Lung (tissue), 12 donors: ENCODE data around the gene HTT. TPM values are rescaled to one million over a fixed set of nuclear protein-coding genes. Genes with fewer than 3 reads are reported as not detected.

Experiments used
- ATAC-seq: fragments of 200-7000 bp; cut with Tn5 transposase; one replicate; pipeline ENCODE4 v1.9.1; 2020; ENCODE audit warnings: moderate number of reproducible peaks; ENCODE audit not compliant: insufficient read depth, low FRiP score
- DNase-seq, 3 donors: peaks; one replicate each; pipeline ENCODE4 v3.0.0-alpha.2; 2013 to 2017
- H3K27ac ChIP-seq, 2 donors: one replicate each; pipeline ENCODE4 v1.5.1; 2013; ENCODE audit warnings: mild to moderate bottlenecking in 2 of 2, moderate library complexity in 2 of 2, control low read depth in 1 of 2, inconsistent platforms in 1 of 2, low read depth in 1 of 2, low read length in 1 of 2
- H3K27me3 ChIP-seq, 3 donors: one replicate each; pipeline ENCODE4 v1.5.1; 2013; ENCODE audit warnings: low read length in 2 of 3; ENCODE audit not compliant: control insufficient read depth in 3 of 3, insufficient read depth in 3 of 3
- H3K36me3 ChIP-seq, 4 donors: one replicate each; pipeline ENCODE4 v1.5.1; 2013; ENCODE audit warnings: low read length in 4 of 4, mild to moderate bottlenecking in 1 of 4, moderate library complexity in 1 of 4; ENCODE audit not compliant: control insufficient read depth in 4 of 4, insufficient read depth in 4 of 4
- H3K4me1 ChIP-seq, 5 donors: one replicate each; pipeline ENCODE4 v1.5.1; 2013; ENCODE audit warnings: low read length in 5 of 5, mild to moderate bottlenecking in 2 of 5, moderate library complexity in 1 of 5; ENCODE audit not compliant: control insufficient read depth in 5 of 5, insufficient read depth in 5 of 5
- H3K4me3 ChIP-seq: one replicate; pipeline ENCODE4 v1.5.1; 2013; ENCODE audit warnings: mild to moderate bottlenecking, control low read depth, moderate library complexity
- H3K9ac ChIP-seq, 2 donors: one replicate each; pipeline ENCODE4 v1.5.1; 2013; ENCODE audit warnings: low read length in 2 of 2, control low read depth in 1 of 2; ENCODE audit not compliant: insufficient read depth in 1 of 2
- H3K9me3 ChIP-seq, 4 donors: one replicate each; pipeline ENCODE4 v1.5.1; 2013; ENCODE audit warnings: low read length in 3 of 4, mild to moderate bottlenecking in 1 of 4, moderate library complexity in 1 of 4; ENCODE audit not compliant: control insufficient read depth in 4 of 4, insufficient read depth in 3 of 4
- WGBS, 2 donors: extraction: QIAGEN DNeasy Blood & Tissue Kit; methylation state at CpG; one replicate each; pipeline ENCODE4 v1.1.7; 2013; 5-methylcytosine and 5-hydroxymethylcytosine counted together
- polyA plus RNA-seq, 2 donors: library from polyadenylated mRNA; stranded (reverse); fragments of 200-250 nt; gene quantifications; one replicate each; pipeline ENCODE4 v1.2.1, GENCODE V29; 2013
- total RNA-seq, 2 donors: library from RNA; depleted of rRNA in 1 of 2; stranded (reverse); fragments of >200 nt in 1 of 2; gene quantifications; one replicate each; pipeline ENCODE4 v1.2.1, GENCODE V29; 2014 to 2021
- TF ChIP-seq, protein P1 (sequence below): IDR thresholded peaks from 2 replicates; pipeline ENCODE4 v1.5.1; 2012; ENCODE audit warnings: mild to moderate bottlenecking; ENCODE audit errors: control extremely low read depth, extremely low read depth
- donor health status: control.
- donor health status: control.
- donor health status: Bipolar disorder and iron deficiency.
- donor health status: healthy.
- donor health status: DM: yes; HTN: yes; CAD: no.

Gene HTT
- total and polyA plus RNA-seq, 4 donors: 17.0 to 109 (median 48.4) TPM

DNA sequence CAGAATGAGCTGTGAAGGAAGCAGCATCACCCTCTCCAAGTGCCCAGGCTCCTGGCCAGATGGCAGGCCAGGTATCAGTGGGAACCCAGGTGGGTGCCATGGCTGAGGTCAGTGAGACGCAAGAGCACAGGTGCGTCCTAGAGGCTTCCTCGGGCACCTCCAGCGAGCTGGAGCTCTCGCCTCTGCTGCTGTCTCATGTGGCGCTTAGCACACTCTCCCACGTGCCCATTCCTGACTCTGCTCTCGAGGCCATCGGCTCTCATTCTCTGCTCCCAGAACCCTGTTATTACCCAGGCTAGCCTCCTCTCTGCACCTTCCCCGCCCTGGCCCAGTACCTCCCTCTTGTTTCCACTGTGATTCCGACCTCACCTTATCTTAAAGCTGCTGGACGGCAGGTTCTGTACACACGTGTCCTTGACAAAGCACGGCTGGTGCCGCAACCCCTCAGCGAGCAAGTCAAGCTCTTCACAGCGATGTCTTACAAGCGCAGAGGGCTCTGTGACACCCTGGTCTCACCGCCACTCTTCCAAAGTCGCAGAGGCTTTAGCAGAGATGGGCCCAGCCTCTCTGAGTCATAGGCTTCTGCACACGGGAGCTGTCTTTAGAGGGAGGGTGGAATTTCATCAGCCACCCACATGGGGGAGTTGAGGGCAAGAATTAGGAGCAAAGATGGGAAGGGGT, 159.1 kb downstream of the HTT start:
- Histone ChIP-seq H3K27ac (no peak overlapping the region), H3K4me1 (no peaks in the 10 kb centered on the region), H3K9ac (no peak overlapping the region), H3K9me3 (peaks cover 0 to 5% (median 0%) of the 10 kb centered on the region in 4 donors), H3K27me3 (peaks cover 0 to 5% (median 0%) of the 10 kb centered on the region in 3 donors), H3K4me3 (no peak overlapping the region), H3K36me3 (peaks cover 14 to 81% (median 49%) of the 10 kb centered on the region in 4 donors)
- TF ChIP-seq, protein P1, sequence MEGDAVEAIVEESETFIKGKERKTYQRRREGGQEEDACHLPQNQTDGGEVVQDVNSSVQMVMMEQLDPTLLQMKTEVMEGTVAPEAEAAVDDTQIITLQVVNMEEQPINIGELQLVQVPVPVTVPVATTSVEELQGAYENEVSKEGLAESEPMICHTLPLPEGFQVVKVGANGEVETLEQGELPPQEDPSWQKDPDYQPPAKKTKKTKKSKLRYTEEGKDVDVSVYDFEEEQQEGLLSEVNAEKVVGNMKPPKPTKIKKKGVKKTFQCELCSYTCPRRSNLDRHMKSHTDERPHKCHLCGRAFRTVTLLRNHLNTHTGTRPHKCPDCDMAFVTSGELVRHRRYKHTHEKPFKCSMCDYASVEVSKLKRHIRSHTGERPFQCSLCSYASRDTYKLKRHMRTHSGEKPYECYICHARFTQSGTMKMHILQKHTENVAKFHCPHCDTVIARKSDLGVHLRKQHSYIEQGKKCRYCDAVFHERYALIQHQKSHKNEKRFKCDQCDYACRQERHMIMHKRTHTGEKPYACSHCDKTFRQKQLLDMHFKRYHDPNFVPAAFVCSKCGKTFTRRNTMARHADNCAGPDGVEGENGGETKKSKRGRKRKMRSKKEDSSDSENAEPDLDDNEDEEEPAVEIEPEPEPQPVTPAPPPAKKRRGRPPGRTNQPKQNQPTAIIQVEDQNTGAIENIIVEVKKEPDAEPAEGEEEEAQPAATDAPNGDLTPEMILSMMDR: no peak
- 91 to 93% methylated on average over 20 to 21 of the region's 21 CpGs for WGBS, 2 donors
- DNase-seq (no peak), ATAC-seq (no peak)

GRCh38 chr4:3234171-3235029, 159.9 kb downstream of the HTT start:
- Histone ChIP-seq H3K9me3 (peaks cover 0 to 4% (median 0%) of the 10 kb centered on the region in 4 donors), H3K27ac (no peak overlapping the region), H3K4me1 (no peaks in the 10 kb centered on the region), H3K4me3 (no peak overlapping the region), H3K36me3 (peaks cover 15 to 82% (median 43%) of the 10 kb centered on the region in 4 donors), H3K27me3 (peaks cover 0 to 2% (median 0%) of the 10 kb centered on the region in 3 donors), H3K9ac (no peak overlapping the region)
- 90 to 91% methylated on average over 23 of the region's 23 CpGs for WGBS, 2 donors
- TF ChIP-seq, protein P1: no peak
- ATAC-seq (no peak), DNase-seq (no peak)

GRCh38 chr4:3235030-3235345, 160.5 kb downstream of the HTT start:
- Histone ChIP-seq H3K9ac (no peak overlapping the region), H3K27ac (no peak overlapping the region), H3K4me3 (no peak overlapping the region), H3K27me3 (no peaks in the 10 kb centered on the region), H3K4me1 (no peaks in the 10 kb centered on the region), H3K36me3 (peaks cover 9 to 82% (median 39%) of the 10 kb centered on the region in 4 donors), H3K9me3 (peaks cover 0 to 2% (median 0%) of the 10 kb centered on the region in 4 donors)
- TF ChIP-seq, protein P1: no peak
- 93 to 98% methylated on average over 14 of the region's 14 CpGs for WGBS, 2 donors
- no peak for DNase-seq
- ATAC-seq: no peak
